LNCaP clone FGC (cell line): Measurements from ENCODE around the gene PRDM16.

ENCODE experiments used
- DNase-seq: peaks from one replicate; pipeline ENCODE4 v3.0.0-alpha.2; 2011; ENCODE audit warnings: low read depth
- H3K4me3 ChIP-seq: 2 replicates; pipeline ENCODE4 v1.5.1; 2011; ENCODE audit warnings: mild to moderate bottlenecking, low read depth, low read length, control low read depth
- CTCF ChIP-seq: IDR thresholded peaks from 2 replicates; pipeline ENCODE4 v1.5.1; 2012; ENCODE audit warnings: mild to moderate bottlenecking; ENCODE audit not compliant: control insufficient read depth, insufficient read depth; ENCODE audit errors: extremely low read depth

Gene PRDM16

GRCh38 chr1:3146907-3147306 lies 77.9 kb downstream of the PRDM16 start:
- H3K4me3 ChIP-seq = no peak overlapping the region
- no peak for DNase-seq
- no peak for TF ChIP-seq CTCF

GRCh38 chr1:3148171-3148570 lies 79.2 kb downstream of the PRDM16 start:
- no peak overlapping the region for H3K4me3 ChIP-seq
- TF ChIP-seq CTCF = no peak

GRCh38 chr1:3149277-3149676 lies 80.3 kb downstream of the PRDM16 start:
- H3K4me3 ChIP-seq = no peak overlapping the region
- DNase-seq = no peak
- TF ChIP-seq CTCF = no peak

More at GRCh38 chr1:3148171-3148570, 79.2 kb downstream of the PRDM16 start:
- DNase-seq = no peak

- H3K4me3 ChIP-seq = no peak overlapping the region
- no peak for DNase-seq
- no peak for TF ChIP-seq CTCF
Measured at GRCh38 chr1:3151456-3151855, 82.5 kb downstream of the PRDM16 start.

- DNase-seq = no peak
- no peak overlapping the region for H3K4me3 ChIP-seq
- TF ChIP-seq CTCF = no peak
Measured at GRCh38 chr1:3152143-3152542, 83.1 kb downstream of the PRDM16 start.

- no peak for DNase-seq
- no peak for TF ChIP-seq CTCF
- no peak overlapping the region for H3K4me3 ChIP-seq
Measured at GRCh38 chr1:3153197-3153596, 84.2 kb downstream of the PRDM16 start.

- H3K4me3 ChIP-seq = no peak overlapping the region
- TF ChIP-seq CTCF = no peak
- no peak for DNase-seq
Measured at GRCh38 chr1:3153902-3154795, 85.1 kb downstream of the PRDM16 start.
